ENCODE measurements around the gene GSDMA. TPM values are rescaled to one million over a fixed set of nuclear protein-coding genes. Genes with fewer than 3 reads are reported as not detected.

Gene GSDMA
- total and polyA plus RNA-seq, 9 of the 15 experiments (the other 6 are each of a cell fraction or from before 2014, with no cell fraction given), result 0.04 to 0.13 (median 0.07) TPM; not detected in 2

- TF ChIP-seq ZNF609 (CRISPR knock-in tag; IDR thresholded peaks at IDR 0.05; ENCODE audit: borderline replicate concordance), result no peak
- peak; percentile 72 to 77 for TF ChIP-seq NONO (IDR thresholded peaks at IDR 0.05; ENCODE audit: low read depth in 2 of 2, low read length in 1 of 2)
- TF ChIP-seq MBD2 (IDR thresholded peaks at IDR 0.05; ENCODE audit: borderline replicate concordance, low read depth), result 0 out of 2 replicates have a peak, but pooled peaks have one; percentile 69
- TF ChIP-seq ZBTB49 (CRISPR knock-in tag; IDR thresholded peaks at IDR 0.05; ENCODE audit: borderline replicate concordance), result 0 out of 2 replicates have a peak, but pooled peaks have one; percentile 76
- TF ChIP-seq DEAF1 (CRISPR knock-in tag; IDR thresholded peaks at IDR 0.05), result peak; percentile 79
- peak; percentile 72 for TF ChIP-seq PRPF4 (IDR thresholded peaks at IDR 0.05; ENCODE audit: insufficient read depth, low read depth, low read length, poor library complexity, severe bottlenecking)
- TF ChIP-seq BDP1 (IDR thresholded peaks at IDR 0.05; ENCODE audit: insufficient read depth, insufficient read length), result no peak
- peak; percentile 90 for TF ChIP-seq ZNF143 (CRISPR knock-in tag; IDR thresholded peaks at IDR 0.05)
- TF ChIP-seq DMBX1 (CRISPR knock-in tag; IDR thresholded peaks at IDR 0.05; ENCODE audit: borderline replicate concordance), result peak; percentile 68; the same call in 1 of the 2 replicates
Observed at GRCh38 chr17:39980351-39981206, 17.8 kb downstream of the GSDMA start, which contains the start of gene PSMD3 (continued).

Measured in K562 (cell line).